ENCODE measurements around the gene SEC14L3.

The SEC14L3 gene

DNA sequence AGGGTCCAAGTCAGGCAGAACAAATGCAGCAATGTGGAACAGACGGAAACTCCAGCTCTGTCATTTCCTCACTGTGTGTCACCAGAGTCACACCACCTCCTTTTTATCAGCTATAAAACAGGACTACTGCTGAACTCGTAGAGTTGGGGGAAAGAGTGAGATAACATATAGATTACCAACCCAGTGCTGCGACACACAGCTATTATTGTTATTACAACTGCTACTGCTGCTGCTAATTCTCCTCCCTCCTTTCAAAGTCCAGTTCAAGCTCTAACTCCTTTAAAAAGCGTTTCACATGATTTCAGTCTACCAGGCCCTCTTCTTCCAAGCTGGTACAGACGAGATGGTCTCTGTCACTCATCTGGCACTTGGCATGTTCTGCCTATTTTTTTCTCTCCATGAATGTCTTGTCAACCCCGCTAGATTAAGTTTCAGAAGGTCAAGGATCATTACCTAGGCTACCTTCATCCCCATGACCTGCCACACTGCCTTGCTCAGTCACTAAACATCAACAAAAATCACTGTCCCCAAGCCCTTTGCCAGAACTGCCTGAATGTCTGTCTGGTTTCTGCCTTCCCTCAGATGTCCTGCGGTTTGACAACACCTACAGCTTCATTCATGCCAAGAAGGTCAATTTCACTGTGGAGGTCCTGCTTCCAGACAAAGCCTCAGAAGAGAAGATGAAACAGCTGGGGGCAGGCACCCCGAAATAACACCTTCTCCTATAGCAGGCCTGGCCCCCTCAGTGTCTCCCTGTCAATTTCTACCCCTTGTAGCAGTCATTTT is 49.9 kb downstream of the SEC14L3 start:
- DNase-seq, result no peak

DNA sequence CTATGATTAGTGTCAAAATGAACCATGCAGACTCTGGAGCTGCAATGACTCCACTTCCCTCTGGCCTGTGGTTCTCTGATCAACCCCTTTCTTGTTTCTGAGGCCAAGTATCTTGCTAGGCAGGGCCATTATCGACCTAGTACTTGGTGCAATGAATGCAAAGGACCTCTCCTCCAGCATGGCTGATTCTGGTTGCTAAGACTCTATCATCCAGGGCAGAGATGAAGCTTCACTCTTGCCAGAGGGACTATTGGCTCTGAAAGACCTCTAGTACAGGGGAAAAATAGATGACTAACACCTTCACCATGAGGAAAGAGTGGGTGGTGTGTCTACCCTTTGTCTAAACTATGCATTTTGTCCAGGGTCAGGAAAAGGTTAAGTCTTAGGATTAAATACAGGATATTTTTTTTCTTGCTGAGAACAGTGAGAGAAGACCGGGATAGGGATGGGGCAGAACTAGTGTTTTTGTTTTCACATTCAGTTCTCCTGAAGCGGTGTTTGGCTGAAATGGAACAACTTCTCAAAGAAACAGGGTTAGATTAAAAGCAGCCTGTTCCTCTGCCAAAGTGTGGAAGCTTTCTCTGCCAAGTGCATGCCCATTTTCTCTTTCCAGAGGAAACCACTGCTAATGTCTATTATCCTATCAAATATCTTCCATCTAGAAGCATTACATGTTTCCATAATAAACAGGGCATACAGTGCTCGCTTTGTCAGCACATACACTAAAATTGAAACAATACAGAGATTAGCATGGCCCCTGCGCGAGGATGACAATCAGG is 51.3 kb downstream of the SEC14L3 start:
- no peak for DNase-seq

DNA sequence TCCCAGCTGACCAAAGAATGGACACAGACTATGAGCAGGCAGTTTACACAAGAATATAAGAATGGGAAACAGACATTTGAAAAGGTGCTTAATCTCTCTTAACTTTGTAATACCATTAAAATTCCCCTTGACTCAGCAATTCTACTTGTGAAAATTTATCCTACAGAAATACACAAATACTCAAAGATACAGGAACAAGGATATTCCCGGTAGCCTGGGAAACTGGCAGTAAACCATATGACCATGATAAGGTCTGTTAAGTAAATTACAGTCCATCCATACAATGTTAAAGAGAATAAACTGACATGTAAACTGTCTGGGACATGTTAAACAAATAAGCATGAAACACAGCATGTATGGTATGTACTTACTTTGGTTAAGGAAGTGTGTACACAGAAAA is 55.0 kb downstream of the SEC14L3 start:
- no peak for DNase-seq

DNA sequence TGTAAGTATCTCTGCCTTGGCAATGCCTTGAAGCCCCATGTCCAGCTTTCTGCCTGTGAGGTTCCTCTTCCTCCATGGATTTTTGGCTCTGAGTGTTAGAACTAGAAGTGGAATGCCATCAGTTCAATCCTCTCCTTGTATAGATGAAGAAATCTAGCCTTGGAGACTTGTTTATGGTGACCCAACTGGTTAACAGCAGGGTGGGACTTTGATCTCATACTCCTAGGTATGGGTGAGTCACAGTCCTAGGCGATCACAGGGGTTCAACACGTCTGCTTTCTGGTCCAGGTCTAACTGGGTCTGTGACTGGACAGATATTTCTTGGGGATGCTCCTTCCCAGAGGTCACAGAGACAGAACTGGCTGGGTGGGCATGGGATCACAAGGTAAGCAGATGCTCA is 55.4 kb downstream of the SEC14L3 start:
- no peak for DNase-seq

DNA sequence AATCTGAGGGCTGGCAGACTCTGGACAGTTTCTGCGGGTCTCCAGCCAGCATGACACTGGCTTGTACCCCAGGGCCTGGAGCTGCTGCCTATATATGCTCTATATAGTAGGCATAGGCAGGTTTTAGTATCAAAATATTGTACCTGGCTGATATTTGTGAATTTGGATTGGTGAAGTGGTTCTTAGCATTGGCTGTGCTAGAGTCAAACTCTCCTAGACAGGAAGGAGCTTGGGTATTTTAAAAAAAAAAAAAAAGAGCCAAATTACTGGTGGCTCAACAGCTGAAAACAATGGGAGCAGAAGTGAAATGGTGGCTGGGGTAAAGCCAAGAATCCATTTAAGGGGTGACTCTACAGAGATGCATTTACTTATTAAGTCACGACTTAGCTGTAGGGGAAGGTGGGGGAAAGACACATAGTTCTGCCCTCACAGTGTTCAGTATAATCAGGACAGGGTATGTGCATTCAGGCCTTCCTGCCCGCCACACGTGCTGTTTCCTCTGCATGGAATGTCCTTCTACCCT is 57.2 kb downstream of the SEC14L3 start:
- DNase-seq, result no peak

DNA sequence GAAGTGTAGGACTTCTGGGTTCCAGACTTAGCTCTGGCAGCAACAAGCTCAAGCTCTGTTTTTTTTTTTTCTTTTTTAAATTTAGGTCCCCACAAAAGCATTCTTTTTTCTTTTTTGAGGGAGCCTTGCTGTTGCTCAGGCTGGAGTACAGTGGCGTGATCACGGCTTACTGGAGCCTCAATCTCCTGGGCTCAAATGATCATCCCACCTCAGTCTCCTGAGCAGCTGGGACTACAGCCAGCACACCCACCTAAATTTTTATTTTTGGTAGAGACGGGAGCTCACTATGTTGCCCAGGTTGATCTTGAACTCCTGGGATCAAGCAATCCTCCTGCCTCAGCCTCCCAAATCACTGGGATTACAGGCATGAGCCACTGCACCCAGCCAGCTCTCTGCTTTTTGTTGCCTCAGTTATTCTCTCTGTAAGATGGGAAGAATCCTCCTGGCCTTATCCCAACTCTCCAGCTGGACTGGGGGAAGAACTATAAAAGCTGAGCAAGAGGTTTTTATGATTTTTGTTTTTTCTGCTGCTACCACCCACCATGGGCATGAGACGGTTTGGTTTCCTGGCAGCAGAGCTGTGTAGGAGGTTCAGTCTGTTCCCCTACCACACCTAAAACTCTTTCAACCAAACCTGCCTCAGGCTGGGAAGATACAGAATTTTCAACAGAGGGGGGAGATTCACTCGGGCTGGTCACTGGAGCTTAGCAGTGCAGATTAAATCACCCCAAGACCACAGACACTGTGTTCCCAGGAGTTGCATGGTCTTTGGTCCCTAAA is 57.9 kb downstream of the SEC14L3 start:
- DNase-seq, result no peak

DNA sequence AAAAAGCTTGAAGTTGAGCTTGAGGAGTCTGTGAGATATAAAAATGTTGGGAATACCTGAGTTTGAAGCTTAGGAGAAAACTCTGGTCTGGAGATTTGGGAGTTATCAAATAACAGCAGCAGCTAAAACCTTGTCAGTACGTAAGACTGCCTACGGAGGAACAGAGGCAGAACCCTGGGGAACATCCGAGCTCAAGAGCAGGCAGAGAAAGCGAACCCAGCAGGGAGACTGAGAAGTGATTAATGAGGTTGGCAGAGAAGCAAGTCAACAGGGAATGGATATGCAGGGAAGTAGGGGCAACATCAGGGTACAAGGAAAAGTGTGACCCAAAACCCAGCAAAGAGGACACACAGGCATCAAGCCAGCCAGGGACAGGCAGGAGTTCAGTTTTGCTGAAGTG is 58.8 kb downstream of the SEC14L3 start:
- DNase-seq, result no peak

DNA sequence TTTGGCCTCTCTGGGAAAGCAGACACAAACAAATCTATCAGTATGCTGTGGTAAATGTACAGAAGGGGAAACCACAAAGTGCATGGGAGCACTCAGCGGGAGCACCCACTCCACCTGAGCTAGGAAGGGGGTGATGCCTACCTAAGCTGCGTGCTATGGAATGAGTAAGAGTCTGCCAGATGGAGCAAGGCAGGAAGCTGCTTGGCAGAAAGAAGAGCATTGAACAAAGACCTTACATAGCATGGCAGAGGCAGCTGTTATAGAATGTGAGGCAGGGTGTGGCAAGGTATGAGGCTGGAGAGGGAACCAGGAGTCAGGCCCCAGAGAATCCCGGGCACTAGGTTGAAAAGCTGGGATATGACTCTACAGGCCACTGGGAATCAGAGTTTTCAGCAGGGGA is 60.0 kb downstream of the SEC14L3 start:
- no peak for DNase-seq

All from activated gamma-delta T cell (primary cell).